NB4 (cell line): ENCODE results near the gene TAS2R50.

Experiments used
- DNase-seq: peaks from one replicate; pipeline ENCODE4 v3.0.0; 2010; ENCODE audit warnings: low read depth
- H3K4me3 ChIP-seq: one replicate; pipeline ENCODE4 v1.5.1; 2011; ENCODE audit warnings: mild to moderate bottlenecking, low read depth, low read length, moderate library complexity
- MYC ChIP-seq: IDR thresholded peaks from 2 replicates; pipeline ENCODE4 v1.6.1; 2011; ENCODE audit warnings: low read depth, low read length
- POLR2A ChIP-seq: IDR thresholded peaks from 2 replicates; pipeline ENCODE4 v1.6.1; 2011; ENCODE audit warnings: mild to moderate bottlenecking; ENCODE audit not compliant: insufficient read length; ENCODE audit errors: extremely low read depth
- TF ChIP-seq, protein P1 (sequence below): IDR thresholded peaks from 2 replicates; pipeline ENCODE4 v1.6.1; 2011; ENCODE audit warnings: low read depth, low read length
- TF ChIP-seq, protein P2 (sequence below): IDR thresholded peaks from one replicate; pipeline ENCODE4 v1.5.1; 2012; ENCODE audit warnings: low read depth, low read length

The TAS2R50 gene

DNA sequence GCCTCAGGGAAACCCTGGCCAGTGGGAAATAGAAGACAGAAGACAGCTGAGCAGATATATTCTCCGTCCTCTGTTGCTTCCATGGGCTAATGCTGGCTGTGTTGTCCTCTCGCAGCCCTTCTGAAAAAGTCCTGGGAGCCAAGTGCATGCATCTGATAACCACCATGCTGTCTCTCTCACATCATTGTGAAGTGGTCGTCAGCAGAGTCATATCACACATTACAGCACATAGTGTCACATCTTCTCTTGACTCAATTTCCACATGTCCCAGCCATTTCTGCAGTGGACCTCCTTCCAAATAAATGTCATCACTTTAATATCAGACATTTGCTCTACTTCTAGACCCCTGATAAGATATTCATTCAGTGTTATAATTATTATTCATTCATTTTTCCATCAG lies 7.6 kb upstream of the TAS2R50 start:
- no peak for DNase-seq
- TF ChIP-seq POLR2A (no peak), MYC (no peak)
- TF ChIP-seq, protein P1, sequence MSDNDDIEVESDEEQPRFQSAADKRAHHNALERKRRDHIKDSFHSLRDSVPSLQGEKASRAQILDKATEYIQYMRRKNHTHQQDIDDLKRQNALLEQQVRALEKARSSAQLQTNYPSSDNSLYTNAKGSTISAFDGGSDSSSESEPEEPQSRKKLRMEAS, result no peak
- TF ChIP-seq, protein P2, sequence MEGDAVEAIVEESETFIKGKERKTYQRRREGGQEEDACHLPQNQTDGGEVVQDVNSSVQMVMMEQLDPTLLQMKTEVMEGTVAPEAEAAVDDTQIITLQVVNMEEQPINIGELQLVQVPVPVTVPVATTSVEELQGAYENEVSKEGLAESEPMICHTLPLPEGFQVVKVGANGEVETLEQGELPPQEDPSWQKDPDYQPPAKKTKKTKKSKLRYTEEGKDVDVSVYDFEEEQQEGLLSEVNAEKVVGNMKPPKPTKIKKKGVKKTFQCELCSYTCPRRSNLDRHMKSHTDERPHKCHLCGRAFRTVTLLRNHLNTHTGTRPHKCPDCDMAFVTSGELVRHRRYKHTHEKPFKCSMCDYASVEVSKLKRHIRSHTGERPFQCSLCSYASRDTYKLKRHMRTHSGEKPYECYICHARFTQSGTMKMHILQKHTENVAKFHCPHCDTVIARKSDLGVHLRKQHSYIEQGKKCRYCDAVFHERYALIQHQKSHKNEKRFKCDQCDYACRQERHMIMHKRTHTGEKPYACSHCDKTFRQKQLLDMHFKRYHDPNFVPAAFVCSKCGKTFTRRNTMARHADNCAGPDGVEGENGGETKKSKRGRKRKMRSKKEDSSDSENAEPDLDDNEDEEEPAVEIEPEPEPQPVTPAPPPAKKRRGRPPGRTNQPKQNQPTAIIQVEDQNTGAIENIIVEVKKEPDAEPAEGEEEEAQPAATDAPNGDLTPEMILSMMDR, result no peak
- H3K4me3 ChIP-seq, result no peak overlapping the region

DNA sequence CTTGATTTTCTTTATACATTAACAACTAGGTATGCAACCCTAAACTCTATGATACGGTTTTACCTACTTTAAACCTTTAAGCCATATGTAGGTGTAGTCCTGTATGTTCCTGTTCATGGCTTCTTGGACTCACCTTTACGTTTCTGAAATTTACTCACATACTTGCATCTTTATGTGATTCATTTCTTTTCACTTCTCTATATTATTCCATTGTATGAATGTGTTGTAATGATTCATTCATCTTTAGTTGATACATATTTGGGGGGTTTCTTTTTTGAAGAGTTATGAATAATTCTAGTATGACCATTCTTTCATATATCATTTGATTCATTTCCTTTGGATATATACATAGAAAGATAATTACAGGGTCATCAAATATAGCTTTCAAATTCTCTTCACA lies 2.4 kb upstream of the TAS2R50 start:
- no peak for DNase-seq
- TF ChIP-seq, protein P2, result no peak
- TF ChIP-seq POLR2A, result no peak
- TF ChIP-seq, protein P1, result no peak
- no peak for TF ChIP-seq MYC
- H3K4me3 ChIP-seq, result no peak overlapping the region

DNA sequence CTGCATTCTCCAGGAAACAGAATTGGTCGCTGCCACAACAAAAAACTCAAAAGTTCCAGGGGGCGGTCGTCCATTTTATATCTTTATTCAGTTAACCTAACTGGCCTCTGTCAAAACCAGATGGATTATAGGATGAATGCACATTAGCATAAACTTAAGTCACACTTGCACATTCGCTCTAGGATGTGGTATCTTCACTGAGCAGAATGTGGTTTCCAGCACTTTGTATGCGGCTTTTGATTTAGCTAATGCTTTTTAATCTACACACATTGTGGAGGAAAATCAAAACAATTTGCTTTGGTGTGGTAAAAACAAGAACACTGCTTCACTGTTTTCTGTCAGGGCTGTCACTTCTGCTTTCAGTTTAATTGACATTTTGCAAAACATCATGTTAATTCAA lies 4.5 kb downstream of the TAS2R50 start:
- TF ChIP-seq POLR2A, result no peak
- TF ChIP-seq, protein P2, result no peak
- no peak for TF ChIP-seq MYC
- TF ChIP-seq, protein P1, result no peak
- no peak overlapping the region for H3K4me3 ChIP-seq
- DNase-seq, result no peak

DNA sequence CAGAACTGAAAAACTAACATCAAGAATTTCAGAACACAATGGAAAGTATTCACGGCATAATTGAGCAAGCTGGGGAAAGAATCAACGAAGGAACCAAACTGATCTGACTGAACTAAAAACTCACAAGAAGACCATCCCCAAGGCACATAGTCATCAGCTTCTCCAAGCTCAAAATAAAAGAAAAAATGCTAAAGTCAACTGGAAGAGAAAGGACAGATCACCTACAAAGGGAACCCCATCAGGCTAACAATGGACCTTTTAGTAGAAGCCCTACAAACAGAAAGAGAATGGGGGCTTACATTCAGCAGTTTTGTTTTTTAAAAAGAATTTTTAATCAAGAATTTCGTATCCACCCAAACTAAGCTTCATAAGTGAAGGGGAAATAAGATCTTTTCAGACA lies 11.7 kb downstream of the TAS2R50 start:
- no peak overlapping the region for H3K4me3 ChIP-seq
- TF ChIP-seq, protein P2, result no peak
- TF ChIP-seq MYC, result no peak
- TF ChIP-seq, protein P1, result no peak
- TF ChIP-seq POLR2A, result no peak

DNA sequence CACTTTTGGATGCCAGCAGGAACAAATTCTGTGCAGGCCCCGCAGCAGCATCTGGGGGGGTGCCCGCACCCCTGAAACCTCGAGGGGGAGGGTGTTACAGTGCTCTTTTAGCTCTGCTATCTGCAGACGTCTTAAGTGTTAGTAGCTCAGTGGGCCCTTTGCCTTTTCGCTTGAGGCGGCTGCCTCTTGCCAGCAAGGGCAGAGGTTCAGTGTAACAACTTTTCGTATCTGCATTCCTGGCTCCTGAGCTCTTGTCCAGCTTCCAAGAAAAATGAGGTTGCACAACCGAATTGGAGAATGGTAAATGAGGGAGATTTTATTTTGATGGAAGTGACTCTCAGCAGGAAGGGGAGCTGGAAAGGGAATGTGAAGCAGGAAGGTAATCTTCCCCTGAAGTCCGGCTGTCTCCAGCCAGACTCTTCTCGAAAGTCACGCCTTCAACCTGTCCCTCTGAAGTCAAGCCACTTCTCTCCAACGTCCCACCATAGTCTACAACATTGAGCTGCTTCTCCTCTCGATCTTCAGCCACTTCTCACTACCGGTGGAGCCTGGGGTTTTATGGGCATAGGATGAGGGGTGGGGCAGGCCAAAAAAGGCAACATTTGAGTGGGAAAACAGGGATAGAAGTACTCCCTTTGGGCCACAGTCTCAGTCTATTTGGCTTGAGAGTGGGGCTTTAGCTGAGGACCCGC lies 17.8 kb downstream of the TAS2R50 start:
- DNase-seq, result no peak
- TF ChIP-seq POLR2A, result no peak
- no peak for TF ChIP-seq MYC
- TF ChIP-seq, protein P2, result no peak
- TF ChIP-seq, protein P1, result no peak
- no peak overlapping the region for H3K4me3 ChIP-seq

More for the DNA sequence above, 11.7 kb downstream of the TAS2R50 start:
- DNase-seq, result no peak
